Measurements from ENCODE around the gene PLCH1.

The PLCH1 gene

GRCh38 chr3:155555479-155556060, 189.3 kb downstream of the PLCH1 start:
- DNase-seq (ENCODE audit: extremely low spot score, insufficient read length, low read depth): no peak
- no peak for FAIRE-seq

GRCh38 chr3:155554777-155555451, 190.0 kb downstream of the PLCH1 start:
- peak; percentile 89 for FAIRE-seq
- DNase-seq (ENCODE audit: extremely low spot score, insufficient read length, low read depth): no peak

GRCh38 chr3:155553780-155554179, 191.1 kb downstream of the PLCH1 start:
- FAIRE-seq (peak; percentile 76), DNase-seq (ENCODE audit: extremely low spot score, insufficient read length, low read depth) (no peak)

- DNase-seq (ENCODE audit: extremely low spot score, insufficient read length, low read depth): no peak
- FAIRE-seq: no peak
These were observed 191.5 kb downstream of the PLCH1 start for GRCh38 chr3:155553326-155553725.

GRCh38 chr3:155550391-155550790, 194.5 kb downstream of the PLCH1 start:
- FAIRE-seq: no peak
- no peak for DNase-seq (ENCODE audit: extremely low spot score, insufficient read length, low read depth)

GRCh38 chr3:155549087-155549486, 195.8 kb downstream of the PLCH1 start:
- FAIRE-seq: peak; percentile 65

GRCh38 chr3:155548195-155548594, 196.7 kb downstream of the PLCH1 start:
- no peak for FAIRE-seq
- DNase-seq (ENCODE audit: extremely low spot score, insufficient read length, low read depth): no peak

More at GRCh38 chr3:155549087-155549486, 195.8 kb downstream of the PLCH1 start:
- no peak for DNase-seq (ENCODE audit: extremely low spot score, insufficient read length, low read depth)

GRCh38 chr3:155535098-155535497, 209.8 kb downstream of the PLCH1 start:
- DNase-seq (ENCODE audit: extremely low spot score, insufficient read length, low read depth): no peak
- FAIRE-seq: no peak

GRCh38 chr3:155528579-155528978, 216.3 kb downstream of the PLCH1 start:
- DNase-seq (ENCODE audit: extremely low spot score, insufficient read length, low read depth) (no peak), FAIRE-seq (no peak)

- DNase-seq (ENCODE audit: extremely low spot score, insufficient read length, low read depth) (no peak), FAIRE-seq (no peak)
These were observed 219.5 kb downstream of the PLCH1 start for GRCh38 chr3:155525324-155525833.

- DNase-seq (ENCODE audit: extremely low spot score, insufficient read length, low read depth) (no peak), FAIRE-seq (no peak)
These were observed 224.4 kb downstream of the PLCH1 start for GRCh38 chr3:155520463-155520862.

- no peak for DNase-seq (ENCODE audit: extremely low spot score, insufficient read length, low read depth)
These were observed 225.8 kb downstream of the PLCH1 start for GRCh38 chr3:155519078-155519477.

GRCh38 chr3:155517903-155518302, 227.0 kb downstream of the PLCH1 start:
- DNase-seq (ENCODE audit: extremely low spot score, insufficient read length, low read depth) (no peak), FAIRE-seq (no peak)

More at GRCh38 chr3:155519078-155519477, 225.8 kb downstream of the PLCH1 start:
- no peak for FAIRE-seq

GRCh38 chr3:155516439-155516838, 228.4 kb downstream of the PLCH1 start:
- DNase-seq (ENCODE audit: extremely low spot score, insufficient read length, low read depth): no peak
- no peak for FAIRE-seq

- no peak for FAIRE-seq
These were observed 232.0 kb downstream of the PLCH1 start for GRCh38 chr3:155512867-155513261.

GRCh38 chr3:155512175-155512866, 232.6 kb downstream of the PLCH1 start:
- FAIRE-seq (no peak), DNase-seq (ENCODE audit: extremely low spot score, insufficient read length, low read depth) (no peak)

More at GRCh38 chr3:155512867-155513261, 232.0 kb downstream of the PLCH1 start:
- no peak for DNase-seq (ENCODE audit: extremely low spot score, insufficient read length, low read depth)

- FAIRE-seq (no peak), DNase-seq (ENCODE audit: extremely low spot score, insufficient read length, low read depth) (no peak)
These were observed 240.2 kb downstream of the PLCH1 start for GRCh38 chr3:155504682-155505081.

GRCh38 chr3:155502630-155503029, 242.2 kb downstream of the PLCH1 start:
- no peak for FAIRE-seq

GRCh38 chr3:155500194-155500818, 244.6 kb downstream of the PLCH1 start:
- no peak for DNase-seq (ENCODE audit: extremely low spot score, insufficient read length, low read depth)
- no peak for FAIRE-seq

More at GRCh38 chr3:155502630-155503029, 242.2 kb downstream of the PLCH1 start:
- no peak for DNase-seq (ENCODE audit: extremely low spot score, insufficient read length, low read depth)

GRCh38 chr3:155497930-155498647, 246.8 kb downstream of the PLCH1 start:
- DNase-seq (ENCODE audit: extremely low spot score, insufficient read length, low read depth) (no peak), FAIRE-seq (no peak)

Data from GM18507 (cell line).